HepG2 (cell line): Measurements from ENCODE around the gene PTX4. TPM values are rescaled to one million over a fixed set of nuclear protein-coding genes. Genes with fewer than 3 reads are reported as not detected.
A peak's percentile ranks its signal among the peaks of the same experiment; 100 is the strongest.

Source experiments
- DNMT1 ChIP-seq: sonication (generic); formaldehyde crosslinking; IDR thresholded peaks from 2 replicates; pipeline ENCODE4 v1.5.1; 2020; ENCODE audit warnings: mild to moderate bottlenecking, missing genetic modification reagents
- EED ChIP-seq: sonication (generic); formaldehyde crosslinking; IDR thresholded peaks from 2 replicates; pipeline ENCODE4 v1.5.0; 2020; ENCODE audit warnings: mild to moderate bottlenecking, missing genetic modification reagents
- IRF2 ChIP-seq: IDR thresholded peaks from 2 replicates; pipeline ENCODE4 v1.6.1; 2018; ENCODE audit warnings: missing genetic modification reagents, missing compliant biosample characterization
- KDM3A ChIP-seq: IDR thresholded peaks from 2 replicates; pipeline ENCODE4 v1.6.1; 2018; ENCODE audit warnings: low read depth, missing compliant biosample characterization
- MIXL1 ChIP-seq: IDR thresholded peaks from 2 replicates; pipeline ENCODE4 v1.6.1; 2016
- NFIC ChIP-seq: IDR thresholded peaks from 2 replicates; pipeline ENCODE4 v1.6.1; 2012; ENCODE audit warnings: mild to moderate bottlenecking, low read length, inconsistent platforms
- PRMT3 ChIP-seq: sonication (generic); formaldehyde crosslinking; IDR thresholded peaks from 2 replicates; pipeline ENCODE4 v1.8.1; 2022; ENCODE audit warnings: low read depth, mild to moderate bottlenecking, moderate library complexity, missing genetic modification reagents, borderline replicate concordance
- REPIN1 ChIP-seq: sonication (generic); formaldehyde crosslinking; IDR thresholded peaks from 2 replicates; pipeline ENCODE4 v1.8.0; 2022; ENCODE audit warnings: missing genetic modification reagents, low read depth, mild to moderate bottlenecking, borderline replicate concordance
- SATB2 ChIP-seq: sonication (generic); formaldehyde crosslinking; IDR thresholded peaks from 2 replicates; pipeline ENCODE4 v1.5.0; 2020; ENCODE audit warnings: missing genetic modification reagents
- ZBTB38 ChIP-seq: sonication (generic); formaldehyde crosslinking; IDR thresholded peaks from 2 replicates; pipeline ENCODE4 v1.5.1; 2020; ENCODE audit warnings: mild to moderate bottlenecking, missing genetic modification reagents
- ZNF234 ChIP-seq: sonication (generic); formaldehyde crosslinking; conservative IDR thresholded peaks from 2 replicates; pipeline ENCODE4 v1.5.1; 2020; ENCODE audit warnings: mild to moderate bottlenecking, missing genetic modification reagents
- ZNF501 ChIP-seq: sonication (generic); formaldehyde crosslinking; IDR thresholded peaks from 2 replicates; pipeline ENCODE4 v1.5.1; 2020; ENCODE audit warnings: mild to moderate bottlenecking, moderate library complexity, missing genetic modification reagents
- ZNF547 ChIP-seq: sonication (generic); formaldehyde crosslinking; IDR thresholded peaks from 2 replicates; pipeline ENCODE4 v1.5.1; 2020; ENCODE audit warnings: mild to moderate bottlenecking, missing genetic modification reagents
- ZNF598 ChIP-seq: sonication (generic); formaldehyde crosslinking; IDR thresholded peaks from 2 replicates; pipeline ENCODE4 v1.5.1; 2020; ENCODE audit warnings: mild to moderate bottlenecking, missing genetic modification reagents, borderline replicate concordance
- ZNF644 ChIP-seq: IDR thresholded peaks from 2 replicates; pipeline ENCODE4 v1.6.1; 2016; ENCODE audit warnings: low read depth
- ZSCAN20 ChIP-seq: sonication (generic); formaldehyde crosslinking; IDR thresholded peaks from 2 replicates; pipeline ENCODE4 v1.4.0; 2020; ENCODE audit warnings: missing genetic modification reagents, mild to moderate bottlenecking, borderline replicate concordance
- polyA plus RNA-seq, 8 experiments: library from polyadenylated mRNA; depleted of rRNA in 3 of 8; stranded (reverse) in 7 of 8; unstranded in 1 of 8; fragments of >200 nt; fragmentation: Illumina TruSeq in 4 of 8; extraction: Trizol in 4 of 8; gene quantifications; 2 replicates each; pipeline versions ENCODE4 v1.2.1 to v1.2.3, GENCODE V29; 2011 to 2016; ENCODE audit warnings: low read depth in 4 of 8, missing spikeins in 1 of 8, mixed read lengths in 1 of 8; ENCODE audit not compliant: insufficient read depth in 1 of 8
- total RNA-seq, 5 experiments: library from RNA; depleted of rRNA; stranded (reverse); fragments of >200 nt; fragmentation: Illumina TruSeq; extraction: Trizol; gene quantifications; 2 replicates each; pipeline ENCODE4 v1.2.3, GENCODE V29; 2016; ENCODE audit warnings: low read depth in 1 of 5
- TF ChIP-seq, protein P1 (sequence below): sonication (generic); formaldehyde crosslinking; IDR thresholded peaks from 2 replicates; pipeline ENCODE4 v1.5.1; 2020; ENCODE audit warnings: mild to moderate bottlenecking, missing genetic modification reagents, moderate library complexity
- TF ChIP-seq, protein P2 (sequence below): sonication (generic); formaldehyde crosslinking; IDR thresholded peaks from 2 replicates; pipeline ENCODE4 v1.5.1; 2020; ENCODE audit warnings: missing genetic modification reagents, mild to moderate bottlenecking, borderline replicate concordance
- TF ChIP-seq, protein P3 (sequence below): IDR thresholded peaks from 2 replicates; pipeline ENCODE4 v1.6.1; 2016; ENCODE audit warnings: mild to moderate bottlenecking, missing biosample characterization, missing genetic modification reagents
- TF ChIP-seq, protein P4 (sequence below): sonication (generic); formaldehyde crosslinking; IDR thresholded peaks from 2 replicates; pipeline ENCODE4 v1.5.0; 2020; ENCODE audit warnings: mild to moderate bottlenecking, missing genetic modification reagents
- TF ChIP-seq, protein P5 (sequence below): IDR thresholded peaks from 2 replicates; pipeline ENCODE4 v1.6.1; 2016; ENCODE audit warnings: low read depth, control low read depth

The PTX4 gene
- total and polyA plus RNA-seq, 2 of the 13 experiments (the other 11 are each of a cell fraction or from before 2014, with no cell fraction given): 0.04 TPM; not detected in 1

DNA sequence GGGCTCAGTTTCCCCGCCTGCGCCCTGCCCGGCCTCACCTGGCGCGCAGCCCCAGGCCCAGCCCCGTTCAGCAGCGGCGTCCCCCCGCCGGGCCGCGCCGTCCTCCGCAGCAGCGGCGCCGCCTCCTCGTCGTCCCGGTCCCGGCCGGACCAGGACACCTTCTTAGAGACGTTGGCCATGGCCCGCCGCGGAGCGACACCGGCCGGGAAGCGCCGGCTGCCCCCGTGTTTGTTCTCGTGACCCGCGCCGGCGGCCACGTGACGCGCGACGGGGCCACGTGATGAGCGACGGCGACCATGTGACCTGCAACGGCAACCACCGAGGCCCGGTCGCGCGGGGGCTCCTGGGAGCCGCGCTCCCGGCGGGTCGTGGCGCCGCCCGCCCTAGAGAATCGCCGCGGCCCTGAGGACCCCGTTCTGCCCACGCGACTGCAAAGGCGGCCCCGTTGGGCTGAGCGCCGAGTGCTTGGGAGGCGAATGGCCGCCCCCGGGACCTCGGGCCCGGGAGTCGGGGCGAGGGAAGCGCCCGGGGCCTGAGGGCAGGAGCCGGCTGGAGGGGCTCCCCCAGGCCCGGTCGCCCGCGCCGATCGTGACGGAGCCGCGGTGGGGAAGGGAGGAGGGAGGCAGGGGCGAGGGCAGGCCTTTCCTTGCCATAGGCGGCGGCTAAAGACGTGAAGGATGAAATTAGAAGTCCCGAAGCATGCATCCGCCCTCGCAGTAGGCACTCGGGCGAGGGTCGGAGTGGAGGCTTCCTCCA lies 13.8 kb downstream of the PTX4 start, which contains the start of gene CLCN7 (continued):
- TF ChIP-seq, protein P1, sequence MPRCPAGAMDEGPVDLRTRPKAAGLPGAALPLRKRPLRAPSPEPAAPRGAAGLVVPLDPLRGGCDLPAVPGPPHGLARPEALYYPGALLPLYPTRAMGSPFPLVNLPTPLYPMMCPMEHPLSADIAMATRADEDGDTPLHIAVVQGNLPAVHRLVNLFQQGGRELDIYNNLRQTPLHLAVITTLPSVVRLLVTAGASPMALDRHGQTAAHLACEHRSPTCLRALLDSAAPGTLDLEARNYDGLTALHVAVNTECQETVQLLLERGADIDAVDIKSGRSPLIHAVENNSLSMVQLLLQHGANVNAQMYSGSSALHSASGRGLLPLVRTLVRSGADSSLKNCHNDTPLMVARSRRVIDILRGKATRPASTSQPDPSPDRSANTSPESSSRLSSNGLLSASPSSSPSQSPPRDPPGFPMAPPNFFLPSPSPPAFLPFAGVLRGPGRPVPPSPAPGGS: peak; percentile 91
- TF ChIP-seq ZNF547 (CRISPR knock-in tag) (peak; percentile 86), IRF2 (CRISPR knock-in tag) (peak; percentile 85; the same call in 1 of the 2 replicates), NFIC (peak; percentile 78; the same call in 1 of the 2 replicates), EED (peak; percentile 61; the same call in 1 of the 2 replicates), ZNF598 (CRISPR knock-in tag) (peak; percentile 70; the same call in 1 of the 2 replicates), PRMT3 (CRISPR knock-in tag) (peak; percentile 93; the same call in 1 of the 2 replicates), ZSCAN20 (CRISPR knock-in tag) (peak; percentile 86; the same call in 1 of the 2 replicates), SATB2 (peak; percentile 87), REPIN1 (CRISPR knock-in tag) (peak; percentile 48; the same call in 1 of the 2 replicates), MIXL1 (peak; percentile 49; the same call in 1 of the 2 replicates), ZNF644 (no peak), DNMT1 (CRISPR knock-in tag) (no peak; the same call in 1 of the 2 replicates), ZNF234 (no peak), KDM3A (CRISPR knock-in tag) (peak; percentile 82; the same call in 1 of the 2 replicates), ZNF501 (CRISPR knock-in tag) (peak; percentile 47; the same call in 1 of the 2 replicates), ZBTB38 (CRISPR knock-in tag) (peak; percentile 79; the same call in 1 of the 2 replicates)
- TF ChIP-seq, protein P2, sequence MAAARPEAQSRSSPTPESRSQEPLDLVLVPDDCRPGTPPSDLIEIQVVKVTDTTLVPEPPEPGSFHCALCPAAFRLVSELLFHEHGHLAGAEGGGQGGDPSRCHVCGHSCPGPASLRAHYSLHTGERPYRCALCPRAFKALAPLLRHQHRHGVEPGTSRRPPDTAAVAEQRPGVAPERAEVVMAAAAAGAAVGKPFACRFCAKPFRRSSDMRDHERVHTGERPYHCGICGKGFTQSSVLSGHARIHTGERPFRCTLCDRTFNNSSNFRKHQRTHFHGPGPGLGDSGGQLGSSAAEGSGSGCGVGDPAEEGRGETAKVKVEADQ: peak; percentile 80; the same call in 1 of the 2 replicates
- TF ChIP-seq, protein P3, sequence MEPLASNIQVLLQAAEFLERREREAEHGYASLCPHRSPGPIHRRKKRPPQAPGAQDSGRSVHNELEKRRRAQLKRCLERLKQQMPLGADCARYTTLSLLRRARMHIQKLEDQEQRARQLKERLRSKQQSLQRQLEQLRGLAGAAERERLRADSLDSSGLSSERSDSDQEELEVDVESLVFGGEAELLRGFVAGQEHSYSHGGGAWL (CRISPR knock-in tag): peak; percentile 96
- TF ChIP-seq, protein P4, sequence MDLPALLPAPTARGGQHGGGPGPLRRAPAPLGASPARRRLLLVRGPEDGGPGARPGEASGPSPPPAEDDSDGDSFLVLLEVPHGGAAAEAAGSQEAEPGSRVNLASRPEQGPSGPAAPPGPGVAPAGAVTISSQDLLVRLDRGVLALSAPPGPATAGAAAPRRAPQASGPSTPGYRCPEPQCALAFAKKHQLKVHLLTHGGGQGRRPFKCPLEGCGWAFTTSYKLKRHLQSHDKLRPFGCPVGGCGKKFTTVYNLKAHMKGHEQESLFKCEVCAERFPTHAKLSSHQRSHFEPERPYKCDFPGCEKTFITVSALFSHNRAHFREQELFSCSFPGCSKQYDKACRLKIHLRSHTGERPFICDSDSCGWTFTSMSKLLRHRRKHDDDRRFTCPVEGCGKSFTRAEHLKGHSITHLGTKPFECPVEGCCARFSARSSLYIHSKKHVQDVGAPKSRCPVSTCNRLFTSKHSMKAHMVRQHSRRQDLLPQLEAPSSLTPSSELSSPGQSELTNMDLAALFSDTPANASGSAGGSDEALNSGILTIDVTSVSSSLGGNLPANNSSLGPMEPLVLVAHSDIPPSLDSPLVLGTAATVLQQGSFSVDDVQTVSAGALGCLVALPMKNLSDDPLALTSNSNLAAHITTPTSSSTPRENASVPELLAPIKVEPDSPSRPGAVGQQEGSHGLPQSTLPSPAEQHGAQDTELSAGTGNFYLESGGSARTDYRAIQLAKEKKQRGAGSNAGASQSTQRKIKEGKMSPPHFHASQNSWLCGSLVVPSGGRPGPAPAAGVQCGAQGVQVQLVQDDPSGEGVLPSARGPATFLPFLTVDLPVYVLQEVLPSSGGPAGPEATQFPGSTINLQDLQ (CRISPR knock-in tag): peak; percentile 76; the same call in 1 of the 2 replicates
- TF ChIP-seq, protein P5, sequence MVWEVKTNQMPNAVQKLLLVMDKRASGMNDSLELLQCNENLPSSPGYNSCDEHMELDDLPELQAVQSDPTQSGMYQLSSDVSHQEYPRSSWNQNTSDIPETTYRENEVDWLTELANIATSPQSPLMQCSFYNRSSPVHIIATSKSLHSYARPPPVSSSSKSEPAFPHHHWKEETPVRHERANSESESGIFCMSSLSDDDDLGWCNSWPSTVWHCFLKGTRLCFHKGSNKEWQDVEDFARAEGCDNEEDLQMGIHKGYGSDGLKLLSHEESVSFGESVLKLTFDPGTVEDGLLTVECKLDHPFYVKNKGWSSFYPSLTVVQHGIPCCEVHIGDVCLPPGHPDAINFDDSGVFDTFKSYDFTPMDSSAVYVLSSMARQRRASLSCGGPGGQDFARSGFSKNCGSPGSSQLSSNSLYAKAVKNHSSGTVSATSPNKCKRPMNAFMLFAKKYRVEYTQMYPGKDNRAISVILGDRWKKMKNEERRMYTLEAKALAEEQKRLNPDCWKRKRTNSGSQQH: peak; percentile 89; the same call in 1 of the 2 replicates
